Hepatocyte (in vitro differentiated cells): ENCODE measurements around the gene RNF121.

Experiments used
- EZH2 ChIP-seq: fragments of 200-600 bp; sonication (generic); IDR thresholded peaks from 2 replicates; pipeline ENCODE4 v1.6.1; 2016; ENCODE audit warnings: antibody characterized with exemption, mild to moderate bottlenecking, borderline replicate concordance
- EZH2phosphoT487 ChIP-seq: fragments of 200-600 bp; sonication (generic); IDR thresholded peaks from one replicate; pipeline ENCODE4 v1.6.1; 2018; ENCODE audit warnings: antibody characterized with exemption, mild to moderate bottlenecking, low read depth, moderate library complexity; ENCODE audit not compliant: unreplicated experiment, severe bottlenecking
- TF ChIP-seq, protein P1 (sequence below): fragments of 200-600 bp; sonication (generic); IDR thresholded peaks from 2 replicates; pipeline ENCODE4 v1.5.1; 2016; ENCODE audit warnings: antibody characterized with exemption, mild to moderate bottlenecking; ENCODE audit not compliant: poor library complexity

DNA sequence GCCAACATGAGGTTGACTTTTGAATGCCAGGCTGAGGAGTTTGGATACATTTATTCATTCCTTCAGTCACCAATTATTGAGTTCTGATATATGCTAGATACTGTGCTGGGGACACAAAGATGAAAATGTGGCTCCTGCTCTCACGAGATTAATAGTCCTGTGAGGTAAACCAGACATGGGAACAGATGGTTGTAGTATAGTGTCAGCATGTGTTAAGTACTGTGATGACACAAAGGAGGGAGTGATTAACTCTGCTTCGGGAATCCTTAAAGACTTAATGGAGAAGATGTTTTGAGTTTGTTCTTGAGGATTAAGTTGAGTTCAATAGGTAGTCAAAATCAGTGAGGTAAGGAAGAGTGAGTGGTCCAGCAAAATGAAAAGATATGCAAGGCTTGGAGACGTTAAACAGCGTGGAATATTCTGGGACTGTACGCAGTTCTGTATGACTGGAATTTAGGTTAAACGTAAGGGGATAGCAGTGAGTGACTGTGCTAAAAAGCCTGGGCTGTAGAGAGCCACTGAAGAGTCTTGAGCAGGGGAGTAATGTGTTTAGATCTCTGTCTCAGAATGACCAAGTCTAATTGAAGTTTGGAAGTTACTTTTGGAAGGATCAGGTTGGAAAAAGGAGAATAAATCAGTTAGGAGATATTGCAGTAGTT lies 11.8 kb downstream of the RNF121 start:
- TF ChIP-seq, protein P1, sequence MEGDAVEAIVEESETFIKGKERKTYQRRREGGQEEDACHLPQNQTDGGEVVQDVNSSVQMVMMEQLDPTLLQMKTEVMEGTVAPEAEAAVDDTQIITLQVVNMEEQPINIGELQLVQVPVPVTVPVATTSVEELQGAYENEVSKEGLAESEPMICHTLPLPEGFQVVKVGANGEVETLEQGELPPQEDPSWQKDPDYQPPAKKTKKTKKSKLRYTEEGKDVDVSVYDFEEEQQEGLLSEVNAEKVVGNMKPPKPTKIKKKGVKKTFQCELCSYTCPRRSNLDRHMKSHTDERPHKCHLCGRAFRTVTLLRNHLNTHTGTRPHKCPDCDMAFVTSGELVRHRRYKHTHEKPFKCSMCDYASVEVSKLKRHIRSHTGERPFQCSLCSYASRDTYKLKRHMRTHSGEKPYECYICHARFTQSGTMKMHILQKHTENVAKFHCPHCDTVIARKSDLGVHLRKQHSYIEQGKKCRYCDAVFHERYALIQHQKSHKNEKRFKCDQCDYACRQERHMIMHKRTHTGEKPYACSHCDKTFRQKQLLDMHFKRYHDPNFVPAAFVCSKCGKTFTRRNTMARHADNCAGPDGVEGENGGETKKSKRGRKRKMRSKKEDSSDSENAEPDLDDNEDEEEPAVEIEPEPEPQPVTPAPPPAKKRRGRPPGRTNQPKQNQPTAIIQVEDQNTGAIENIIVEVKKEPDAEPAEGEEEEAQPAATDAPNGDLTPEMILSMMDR = no peak
- TF ChIP-seq EZH2 = no peak
- no peak for TF ChIP-seq EZH2phosphoT487
